ENCODE data around the gene TRIM15. TPM values are rescaled to one million over a fixed set of nuclear protein-coding genes. Genes with fewer than 3 reads are reported as not detected.
A peak's percentile ranks its signal among the peaks of the same experiment; 100 is the strongest.
"Not testable (repeated sequence)": the region's sequence is repeated elsewhere in the genome, so short reads cannot be mapped to it uniquely, and the experiment has no call there.

The TRIM15 gene
- total RNA-seq, 2 experiments from 2014 or later: not detected

- peaks cover 60% of the 10 kb centered on the region for H3K27me3 Mint-ChIP-seq
- H3K27ac Mint-ChIP-seq: no peak overlapping the region
- H3K4me3 Mint-ChIP-seq: no peak overlapping the region
- ATAC-seq (ENCODE audit: low read depth) (no peak), DNase-seq (no peak)
- peaks cover 18% of the 10 kb centered on the region for H3K4me1 Mint-ChIP-seq
- H3K9me3 Mint-ChIP-seq: no peaks in the 10 kb centered on the region
- POLR2A ChIA-PET: no interaction called here
- no peaks in the 10 kb centered on the region for H3K36me3 Mint-ChIP-seq
These were observed 28.2 kb upstream of the TRIM15 start for GRCh38 chr6:30135147-30135546.

DNA sequence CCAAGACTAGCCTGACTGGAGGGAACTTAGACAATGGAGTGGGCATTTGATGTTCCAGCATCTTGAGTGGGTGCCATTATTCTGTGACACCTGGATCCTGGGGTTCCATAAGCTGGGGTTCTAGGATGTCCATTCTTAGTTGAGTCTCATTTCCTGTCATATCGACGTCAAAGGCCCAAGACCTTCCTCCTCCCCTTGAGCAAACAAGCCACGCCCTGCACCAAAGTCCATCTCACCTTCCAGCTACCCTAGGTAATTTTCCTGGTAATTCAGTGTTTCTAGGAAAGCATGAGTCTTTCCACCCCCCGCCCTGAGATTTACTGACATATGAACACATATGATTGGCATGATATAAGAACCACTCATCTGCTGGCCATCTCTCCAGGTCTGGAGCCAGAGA is 27.6 kb upstream of the TRIM15 start, which contains the start of gene TRIM40:
Gene TRIM40, plus strand, starts transcription at position 384 of the 400 bp plus-strand sequence. CDS start 897 bp downstream, outside the sequence.
- H3K4me1 Mint-ChIP-seq: peaks cover 12% of the 10 kb centered on the region
- no peak within 1 kb of the TSS for H3K4me3 Mint-ChIP-seq
- ATAC-seq (ENCODE audit: low read depth) (no peak), DNase-seq (no peak)
- POLR2A ChIA-PET: no interaction called here
- H3K27ac Mint-ChIP-seq: no peak within 1 kb of the TSS
- peaks cover 58% of the 10 kb centered on the region for H3K27me3 Mint-ChIP-seq
- H3K36me3 Mint-ChIP-seq: no peaks in the 10 kb centered on the region
- H3K9me3 Mint-ChIP-seq: no peaks in the 10 kb centered on the region

DNA sequence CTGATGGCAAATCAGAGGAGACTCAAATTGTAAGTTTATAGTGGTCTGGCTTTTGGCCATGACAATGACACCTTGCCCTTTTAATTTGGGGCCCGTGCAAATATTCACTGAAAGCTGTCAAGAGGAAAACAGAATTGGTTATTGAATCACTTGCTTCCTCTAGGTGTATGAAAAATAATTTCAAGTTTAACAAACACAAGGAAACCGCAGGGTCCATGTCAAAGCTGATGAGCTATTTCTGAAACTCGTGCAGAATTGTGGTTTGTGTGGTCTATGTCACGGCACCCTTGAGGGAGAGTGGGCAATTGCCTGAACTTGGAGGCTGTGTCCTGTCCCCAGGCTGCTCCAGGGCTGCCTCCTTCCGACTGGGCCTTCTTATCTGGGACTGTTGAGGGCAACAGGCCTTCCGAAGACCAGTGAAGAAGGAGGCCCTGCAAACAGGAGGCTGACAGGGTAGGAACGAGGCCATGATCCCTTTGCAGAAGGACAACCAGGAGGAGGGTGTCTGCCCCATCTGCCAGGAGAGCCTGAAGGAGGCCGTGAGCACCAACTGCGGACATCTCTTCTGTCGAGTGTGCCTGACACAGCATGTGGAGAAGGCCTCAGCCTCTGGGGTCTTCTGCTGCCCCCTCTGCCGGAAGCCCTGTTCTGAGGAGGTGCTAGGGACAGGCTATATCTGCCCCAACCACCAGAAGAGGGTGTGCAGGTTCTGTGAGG is 26.6 kb upstream of the TRIM15 start:
- DNase-seq (no peak), ATAC-seq (ENCODE audit: low read depth) (no peak)
- no peak overlapping the region for H3K4me3 Mint-ChIP-seq
- H3K9me3 Mint-ChIP-seq: no peaks in the 10 kb centered on the region
- POLR2A ChIA-PET: no interaction called here
- peaks cover 8% of the 10 kb centered on the region for H3K4me1 Mint-ChIP-seq
- H3K27me3 Mint-ChIP-seq: peaks cover 56% of the 10 kb centered on the region
- H3K36me3 Mint-ChIP-seq: no peaks in the 10 kb centered on the region
- no peak overlapping the region for H3K27ac Mint-ChIP-seq

DNA sequence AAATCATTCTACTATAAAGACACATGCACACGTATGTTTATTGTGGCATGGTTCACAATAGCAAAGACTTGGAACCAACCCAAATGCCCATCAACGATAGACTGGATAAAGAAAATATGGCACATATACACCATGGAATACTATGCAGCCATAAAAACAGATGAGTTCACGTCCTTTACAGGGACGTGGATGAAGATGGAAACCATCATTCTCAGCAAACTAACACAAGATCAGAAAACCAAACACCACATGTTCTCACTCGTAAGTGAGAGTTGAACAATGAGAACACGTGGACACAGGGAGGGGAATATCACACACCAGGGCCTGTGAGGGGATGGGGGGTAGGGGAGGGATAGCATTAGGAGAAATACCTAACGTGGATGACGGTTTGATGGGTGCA is 23.1 kb upstream of the TRIM15 start:
- H3K4me1 Mint-ChIP-seq; H3K9me3 Mint-ChIP-seq; ATAC-seq (ENCODE audit: low read depth); H3K36me3 Mint-ChIP-seq; DNase-seq; H3K4me3 Mint-ChIP-seq; POLR2A ChIA-PET; H3K27ac Mint-ChIP-seq: not testable (repeated sequence)
- H3K27me3 Mint-ChIP-seq: peaks cover 63% of the 10 kb centered on the region

- peaks cover 59% of the 10 kb centered on the region for H3K27me3 Mint-ChIP-seq
- DNase-seq (no peak), ATAC-seq (ENCODE audit: low read depth) (no peak)
- no peaks in the 10 kb centered on the region for H3K9me3 Mint-ChIP-seq
- H3K27ac Mint-ChIP-seq: no peak overlapping the region
- no peak overlapping the region for H3K4me3 Mint-ChIP-seq
- H3K4me1 Mint-ChIP-seq: peaks cover 5% of the 10 kb centered on the region
- no peaks in the 10 kb centered on the region for H3K36me3 Mint-ChIP-seq
- POLR2A ChIA-PET: no interaction called here
These were observed 20.7 kb upstream of the TRIM15 start for GRCh38 chr6:30142665-30143064.

DNA sequence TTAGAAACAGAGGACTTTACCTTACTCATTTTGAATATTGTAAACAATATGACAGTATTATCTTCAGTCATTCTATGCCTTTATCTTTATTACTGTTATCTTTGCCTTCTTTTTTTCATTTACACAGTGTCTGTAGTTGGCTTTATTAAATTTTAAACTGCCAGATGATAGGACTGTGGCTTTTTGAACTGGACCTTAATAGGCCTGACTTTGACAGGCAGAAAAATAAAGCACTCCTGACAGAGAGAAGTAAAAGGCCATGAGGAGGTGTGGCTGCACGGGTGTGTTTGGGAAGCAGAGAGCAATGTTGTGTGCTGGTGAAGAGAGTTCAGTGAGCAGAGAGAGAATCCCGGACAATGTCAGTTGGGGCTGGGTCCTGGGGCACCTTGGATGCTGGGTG is 19.6 kb upstream of the TRIM15 start:
- Mint-ChIP-seq H3K27ac (no peak overlapping the region), H3K36me3 (no peaks in the 10 kb centered on the region), H3K4me1 (peaks cover 6% of the 10 kb centered on the region), H3K4me3 (no peak overlapping the region), H3K9me3 (no peaks in the 10 kb centered on the region), H3K27me3 (peaks cover 57% of the 10 kb centered on the region)
- POLR2A ChIA-PET: no interaction called here
- ATAC-seq (ENCODE audit: low read depth) (no peak), DNase-seq (no peak)

DNA sequence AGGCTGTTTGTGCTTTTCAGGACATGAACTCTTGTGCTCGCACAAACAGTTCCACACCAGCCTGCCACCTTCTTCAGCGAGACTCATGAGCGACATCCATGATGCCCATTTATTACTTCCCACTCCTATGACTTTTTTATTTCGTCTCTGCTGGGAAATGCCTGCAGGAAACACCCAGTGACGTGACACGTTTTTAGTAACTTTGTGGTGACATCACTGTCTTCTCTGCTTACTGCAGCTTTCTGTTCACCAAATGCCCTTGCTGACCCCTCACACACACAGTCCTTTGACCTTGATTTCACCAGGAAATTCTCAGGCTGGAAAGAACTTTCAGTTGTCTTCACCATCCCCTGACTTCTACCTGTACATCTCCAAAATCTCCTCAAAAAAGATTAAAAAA is 18.5 kb upstream of the TRIM15 start:
- Mint-ChIP-seq H3K9me3 (no peaks in the 10 kb centered on the region), H3K36me3 (no peaks in the 10 kb centered on the region), H3K27ac (no peak overlapping the region), H3K4me1 (peaks cover 6% of the 10 kb centered on the region), H3K4me3 (no peak overlapping the region), H3K27me3 (peaks cover 49% of the 10 kb centered on the region)
- ATAC-seq (ENCODE audit: low read depth) (no peak), DNase-seq (no peak)
- POLR2A ChIA-PET: no interaction called here

DNA sequence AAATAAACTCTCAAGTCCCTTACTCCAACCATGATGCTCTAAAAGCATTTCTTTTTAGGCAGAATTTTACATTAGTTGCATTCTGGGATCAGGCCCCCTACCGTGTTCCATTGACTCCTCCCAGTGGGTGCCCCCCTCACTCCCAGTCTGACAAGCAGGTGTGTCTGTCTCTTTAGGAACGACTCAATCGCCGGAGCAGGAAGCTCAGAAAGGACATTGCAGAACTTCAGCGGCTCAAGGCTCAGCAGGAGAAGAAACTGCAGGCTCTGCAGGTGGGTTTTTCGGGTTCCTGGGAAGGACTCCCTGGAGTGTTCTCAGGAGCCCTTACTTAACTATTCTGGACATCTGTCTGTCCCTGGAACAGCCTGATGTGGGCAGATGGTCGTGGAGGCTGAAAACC is 17.5 kb upstream of the TRIM15 start:
- POLR2A ChIA-PET: no interaction called here
- H3K36me3 Mint-ChIP-seq: no peaks in the 10 kb centered on the region
- no peak overlapping the region for H3K27ac Mint-ChIP-seq
- no peak overlapping the region for H3K4me3 Mint-ChIP-seq
- peaks cover 50% of the 10 kb centered on the region for H3K27me3 Mint-ChIP-seq
- no peak for DNase-seq
- ATAC-seq (ENCODE audit: low read depth): no peak
- peaks cover 9% of the 10 kb centered on the region for H3K4me1 Mint-ChIP-seq
- no peaks in the 10 kb centered on the region for H3K9me3 Mint-ChIP-seq

GRCh38 chr6:30147096-30147495 is 16.2 kb upstream of the TRIM15 start:
- ATAC-seq (ENCODE audit: low read depth) (no peak), DNase-seq (no peak)
- Mint-ChIP-seq H3K27ac (no peak overlapping the region), H3K4me3 (no peak overlapping the region), H3K9me3 (no peaks in the 10 kb centered on the region), H3K36me3 (no peaks in the 10 kb centered on the region), H3K27me3 (peaks cover 40% of the 10 kb centered on the region), H3K4me1 (peaks cover 13% of the 10 kb centered on the region)
- POLR2A ChIA-PET: no interaction called here

- POLR2A ChIA-PET: no interaction called here
- no peaks in the 10 kb centered on the region for H3K36me3 Mint-ChIP-seq
- no peak for DNase-seq
- peaks cover 13% of the 10 kb centered on the region for H3K4me1 Mint-ChIP-seq
- H3K27me3 Mint-ChIP-seq: peaks cover 39% of the 10 kb centered on the region
- no peak overlapping the region for H3K4me3 Mint-ChIP-seq
- no peak overlapping the region for H3K27ac Mint-ChIP-seq
- ATAC-seq (ENCODE audit: low read depth): no peak
- H3K9me3 Mint-ChIP-seq: no peaks in the 10 kb centered on the region
These were observed 14.1 kb upstream of the TRIM15 start for GRCh38 chr6:30149234-30149633.

DNA sequence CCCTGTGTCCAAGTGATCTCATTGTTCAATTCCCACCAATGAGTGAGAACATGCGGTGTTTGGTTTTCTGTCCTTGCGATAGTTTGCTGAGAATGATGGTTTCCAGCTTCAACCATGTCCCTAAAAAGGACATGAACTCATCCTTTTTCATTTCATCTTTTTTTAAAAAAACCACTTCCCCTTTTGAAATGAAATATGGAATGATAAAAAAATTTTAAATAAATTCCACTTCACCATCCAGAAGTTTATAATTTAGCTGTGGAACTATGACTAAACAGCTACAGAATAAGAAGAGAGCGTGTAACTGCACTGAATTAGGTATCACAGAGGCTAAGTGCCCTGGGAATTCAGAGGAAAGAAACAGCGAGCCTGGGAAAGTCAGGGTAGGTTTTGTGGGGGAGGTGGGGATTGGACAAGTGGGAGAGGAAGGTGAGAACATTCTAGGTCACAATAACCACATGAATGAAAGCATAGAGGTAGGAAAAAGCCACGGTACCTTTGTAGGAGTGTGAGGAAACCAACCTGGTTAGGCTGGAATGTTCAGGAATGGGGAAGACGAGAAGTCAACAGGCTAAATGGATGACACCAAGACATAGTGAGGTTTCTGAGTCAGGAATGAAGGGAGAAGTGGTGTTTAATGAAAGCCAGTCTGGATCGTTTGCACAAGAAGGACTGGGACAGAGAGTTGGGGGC is 13.3 kb upstream of the TRIM15 start:
- no peak overlapping the region for H3K4me3 Mint-ChIP-seq
- H3K36me3 Mint-ChIP-seq: no peaks in the 10 kb centered on the region
- H3K27ac Mint-ChIP-seq: no peak overlapping the region
- peaks cover 13% of the 10 kb centered on the region for H3K4me1 Mint-ChIP-seq
- peaks cover 37% of the 10 kb centered on the region for H3K27me3 Mint-ChIP-seq
- no peak for DNase-seq
- POLR2A ChIA-PET: no interaction called here
- no peak for ATAC-seq (ENCODE audit: low read depth)
- H3K9me3 Mint-ChIP-seq: no peaks in the 10 kb centered on the region

DNA sequence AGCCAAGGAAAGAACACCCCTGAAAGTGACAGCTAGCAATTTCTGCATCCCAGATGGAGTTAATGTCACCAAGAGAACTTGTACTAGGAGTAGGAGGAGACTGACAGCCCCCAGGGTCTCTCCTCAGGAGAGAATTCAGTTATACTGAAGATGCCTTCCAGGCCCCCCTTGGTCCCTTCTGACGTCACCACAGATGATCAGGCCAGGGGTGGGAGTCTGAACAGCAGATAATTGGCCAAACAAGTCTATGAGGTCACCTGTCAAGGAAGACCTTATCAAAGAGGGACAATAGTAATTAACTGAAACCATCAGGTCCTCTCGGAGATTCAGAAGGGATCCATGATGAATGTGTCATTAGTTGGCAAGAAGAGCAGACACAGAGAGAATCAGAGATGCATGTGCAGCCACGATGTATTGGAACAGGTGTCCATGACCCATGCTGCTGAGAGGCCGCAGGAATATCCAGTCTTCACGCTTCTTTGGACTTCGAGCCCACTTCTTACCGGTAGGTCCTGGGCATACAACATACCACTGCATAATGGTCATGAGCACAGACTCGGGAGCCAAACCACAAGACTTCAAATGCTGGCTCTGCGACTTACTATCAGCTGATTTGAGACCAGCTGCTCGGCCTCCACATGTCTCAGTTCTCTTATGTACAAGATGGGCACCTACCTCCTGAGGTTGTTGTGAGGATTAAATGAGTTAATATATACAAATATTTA is 12.5 kb upstream of the TRIM15 start:
- H3K9me3 Mint-ChIP-seq: no peaks in the 10 kb centered on the region
- DNase-seq (no peak), ATAC-seq (ENCODE audit: low read depth) (no peak)
- peaks cover 28% of the 10 kb centered on the region for H3K27me3 Mint-ChIP-seq
- POLR2A ChIA-PET: interaction anchor here (1.0 kb wide), 1 partner anchor 62 kb away, joined by 3 read pairs; the partner anchor contains the start of gene TRIM26
- H3K27ac Mint-ChIP-seq: no peak overlapping the region
- H3K4me1 Mint-ChIP-seq: peaks cover 13% of the 10 kb centered on the region
- no peak overlapping the region for H3K4me3 Mint-ChIP-seq
- no peaks in the 10 kb centered on the region for H3K36me3 Mint-ChIP-seq

GRCh38 chr6:30151580-30151979 is 11.8 kb upstream of the TRIM15 start:
- POLR2A ChIA-PET: interaction anchor here (1.0 kb wide), 1 partner anchor 61 kb away, joined by 3 read pairs; the partner anchor contains the start of gene TRIM26
- peak overlapping the region; percentile 6 for H3K4me3 Mint-ChIP-seq
- H3K36me3 Mint-ChIP-seq: no peaks in the 10 kb centered on the region
- no peak for DNase-seq
- H3K9me3 Mint-ChIP-seq: no peaks in the 10 kb centered on the region
- H3K4me1 Mint-ChIP-seq: peaks cover 15% of the 10 kb centered on the region
- peaks cover 30% of the 10 kb centered on the region for H3K27me3 Mint-ChIP-seq
- ATAC-seq (ENCODE audit: low read depth): peak; percentile 63
- H3K27ac Mint-ChIP-seq: no peak overlapping the region

All from activated naive CD8-positive, alpha-beta T cell treated with anti-CD3 and anti-CD28 coated beads, Interleukin-2, amount 10 ng/mL, durations not matched to agents 7 days and 5 days (primary cell).